Stimulated activated CD4-positive, alpha-beta T cell treated with anti-CD3 and anti-CD28 coated beads, Interleukin-12 subunit alpha, Interleukin-12 subunit beta, amount 100 ng/mL, for 48 hours (primary cell): ENCODE results near the gene TRIM23.
A peak's percentile ranks its signal among the peaks of the same experiment; 100 is the strongest.

ENCODE experiments used
- DNase-seq, 3 donors: peaks; one replicate each; pipeline ENCODE4 v3.0.0-alpha.2; 2020; ENCODE audit warnings: low read depth in 2 of 3, low spot score in 1 of 3

Gene TRIM23

DNA sequence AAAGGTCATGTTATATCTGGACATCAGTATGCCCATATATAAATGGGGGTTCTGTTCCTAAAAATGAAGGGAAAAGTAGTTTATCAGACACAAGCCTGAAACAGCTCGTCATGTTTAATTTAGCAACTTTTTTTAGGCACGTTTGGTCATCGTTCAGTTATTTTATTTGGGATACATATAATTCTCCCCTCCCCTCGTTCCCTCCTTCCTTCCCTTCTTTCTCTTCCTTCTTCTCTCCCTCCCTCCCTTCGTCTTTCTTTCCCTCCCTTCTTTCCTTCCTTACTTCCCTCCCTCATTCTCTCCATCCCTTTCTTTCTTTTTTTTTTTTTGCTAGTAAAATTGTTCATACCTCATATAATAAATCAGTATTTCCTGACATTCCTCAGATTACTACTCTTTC is 57.6 kb downstream of the TRIM23 start:
- no peak for DNase-seq

DNA sequence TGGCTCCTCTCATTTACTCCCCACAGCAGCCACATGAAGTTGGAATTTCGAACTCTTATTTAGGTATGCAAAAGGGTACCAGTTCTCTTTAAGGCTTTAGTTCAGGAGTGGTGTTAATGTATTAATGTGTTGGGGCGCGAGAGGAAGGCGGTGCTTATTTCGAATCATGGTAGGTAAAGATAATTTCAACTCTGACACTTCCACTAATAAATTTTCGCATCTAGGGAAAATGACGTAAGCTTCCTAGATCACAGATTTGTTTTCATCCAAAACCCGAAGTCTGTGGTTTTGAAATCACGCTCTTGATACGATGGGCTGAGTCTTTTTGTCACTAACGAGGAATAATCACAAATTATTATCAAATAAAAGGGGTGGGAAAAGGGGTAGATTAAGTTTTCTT is 60.4 kb downstream of the TRIM23 start:
- no peak for DNase-seq

DNA sequence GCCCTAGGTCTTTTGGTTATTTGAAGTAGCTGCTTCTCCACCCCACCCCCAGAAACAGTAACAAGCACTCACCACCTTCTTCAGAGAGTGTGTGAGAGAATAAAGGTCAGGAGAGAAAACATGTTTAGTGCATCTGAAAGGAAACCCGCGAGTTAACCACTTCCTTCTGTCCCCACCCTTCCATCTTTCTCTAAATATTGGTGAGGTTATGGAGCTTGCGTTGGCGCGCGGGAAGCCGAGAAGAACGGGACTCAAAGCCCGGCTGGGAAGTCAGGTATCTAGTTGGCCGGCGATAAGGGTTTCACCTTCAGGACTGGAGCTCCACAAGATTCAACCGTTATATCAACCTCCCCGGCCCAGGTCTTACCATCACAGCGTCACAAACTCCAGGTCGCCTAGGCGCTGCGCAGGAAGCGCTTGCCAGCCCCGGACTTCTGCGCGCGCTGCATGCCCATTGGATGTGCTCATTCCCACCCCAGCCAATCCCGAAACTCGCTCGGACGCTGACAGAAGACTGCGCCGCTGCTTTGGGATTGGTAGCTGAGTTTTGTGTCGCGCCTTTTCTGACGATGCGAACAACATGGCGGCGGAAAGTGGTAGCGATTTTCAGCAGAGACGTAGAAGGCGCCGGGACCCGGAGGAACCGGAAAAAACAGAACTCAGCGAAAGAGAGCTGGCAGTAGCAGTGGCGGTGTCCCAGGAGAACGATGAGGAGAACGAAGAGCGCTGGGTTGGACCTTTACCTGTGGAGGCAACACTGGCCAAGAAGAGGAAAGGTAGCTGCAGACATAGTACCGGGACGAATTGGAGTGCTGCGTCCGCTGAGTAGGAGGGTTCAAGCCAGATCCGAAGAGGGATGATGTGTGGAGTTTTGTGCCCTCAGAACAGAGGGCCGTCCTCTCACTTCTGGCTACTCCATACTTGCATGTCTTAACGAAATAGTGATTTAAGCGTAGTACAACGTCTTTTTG is 61.1 kb downstream of the TRIM23 start, which contains the start of the genes CENPK and PPWD1:
Gene CENPK (minus strand): TSS at position 438 of the 971 bp plus-strand sequence. CDS start 8,261 bp downstream, outside the sequence.
Gene PPWD1 (plus strand): TSS at position 566 of the 971 bp plus-strand sequence. CDS start 15 bp downstream, at position 581.
- peak; percentile 91 to 93 (median 92) for DNase-seq

DNA sequence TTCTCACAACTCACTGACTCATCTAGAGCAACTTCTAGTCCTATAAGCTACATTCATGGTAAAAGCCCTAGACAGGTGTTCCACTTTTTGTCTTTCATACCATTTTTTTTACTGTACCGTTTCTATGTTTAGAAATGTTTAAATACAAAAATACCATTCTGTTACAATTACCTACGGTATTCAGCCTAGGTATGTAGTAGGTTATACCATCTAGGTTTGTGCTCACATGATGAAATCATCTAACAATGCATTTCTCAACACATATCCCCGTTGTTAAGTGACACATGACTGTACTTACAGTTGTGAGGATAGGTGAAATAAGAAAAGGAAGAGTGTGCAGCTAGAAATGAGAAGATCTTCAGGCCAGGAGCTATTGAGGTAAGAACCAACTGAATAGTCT is 67.4 kb downstream of the TRIM23 start:
- DNase-seq: no peak

DNA sequence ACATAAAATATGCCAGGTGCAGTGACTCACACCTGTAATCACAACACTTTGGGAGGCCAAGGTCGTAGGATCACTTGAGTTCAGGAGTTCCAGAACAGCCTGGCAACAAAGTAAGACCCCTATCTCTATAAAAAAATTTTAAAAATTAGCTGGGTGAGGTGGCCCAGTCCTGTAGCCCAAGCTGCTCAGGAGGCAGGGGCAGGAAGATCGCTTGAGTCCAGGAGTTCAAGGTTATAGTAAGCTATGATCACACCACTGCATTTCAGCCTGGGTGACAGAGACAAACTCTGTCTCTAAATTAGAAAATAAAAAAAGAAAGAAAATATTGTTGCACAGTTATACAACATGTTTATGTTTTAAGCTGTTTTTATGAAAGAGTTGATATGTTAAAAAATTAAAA is 68.0 kb downstream of the TRIM23 start:
- DNase-seq: no peak

DNA sequence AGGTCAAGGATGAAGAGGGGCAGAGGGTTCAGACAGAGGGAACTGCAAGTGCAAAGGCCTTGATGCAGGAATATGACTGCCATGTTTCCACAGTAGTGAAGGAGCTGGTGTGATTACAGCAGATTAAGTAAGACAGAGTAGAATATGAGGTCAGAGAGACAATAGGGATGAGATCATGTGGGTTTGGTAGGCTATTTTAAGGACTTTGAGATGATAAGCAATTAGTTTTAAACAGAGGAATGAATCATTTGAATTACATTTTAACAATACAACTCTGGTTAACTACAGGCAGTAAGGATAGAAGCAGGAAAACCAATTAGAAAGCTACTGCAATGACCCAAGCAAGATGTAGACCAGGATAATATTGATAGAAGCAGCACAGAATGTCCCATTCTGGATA is 68.8 kb downstream of the TRIM23 start:
- no peak for DNase-seq

DNA sequence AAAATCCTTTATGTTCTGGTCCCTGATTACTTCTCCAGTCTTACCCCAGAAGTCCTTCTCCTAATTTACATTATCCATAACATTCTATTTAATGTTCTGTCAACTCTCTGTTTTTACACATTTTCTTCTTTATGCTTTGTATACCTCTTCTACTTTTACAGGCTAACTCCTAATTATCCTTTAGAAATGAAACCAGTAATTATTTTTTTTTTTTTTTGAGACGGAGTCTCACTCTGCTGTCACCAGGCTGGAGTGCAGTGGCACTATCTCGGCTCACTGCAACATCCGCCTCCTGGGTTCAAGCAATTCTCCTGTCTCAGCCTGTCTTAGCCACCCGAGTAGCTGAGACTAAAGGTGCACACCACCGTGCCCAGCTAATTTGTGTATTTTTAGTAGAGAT is 70.2 kb downstream of the TRIM23 start:
- no peak for DNase-seq

DNA sequence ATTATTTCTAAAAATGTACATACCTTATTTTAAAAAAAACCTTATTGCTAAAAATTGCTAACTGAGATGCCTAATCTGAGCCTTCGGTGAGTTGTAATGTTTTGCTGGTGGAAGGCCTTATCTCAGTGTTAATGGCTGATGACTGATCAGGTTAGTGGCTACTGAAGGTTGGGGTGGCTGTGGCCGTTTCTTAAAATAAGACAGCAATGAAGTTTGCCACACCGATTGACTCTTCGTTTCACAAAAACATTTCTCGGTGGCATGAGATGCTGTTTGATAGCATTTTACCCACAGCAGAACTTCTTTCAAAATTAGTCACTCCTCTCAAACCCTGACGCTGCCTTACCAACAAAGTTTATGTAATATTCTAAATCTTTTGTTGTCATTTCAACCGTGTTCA is 75.9 kb downstream of the TRIM23 start:
- DNase-seq: no peak

DNA sequence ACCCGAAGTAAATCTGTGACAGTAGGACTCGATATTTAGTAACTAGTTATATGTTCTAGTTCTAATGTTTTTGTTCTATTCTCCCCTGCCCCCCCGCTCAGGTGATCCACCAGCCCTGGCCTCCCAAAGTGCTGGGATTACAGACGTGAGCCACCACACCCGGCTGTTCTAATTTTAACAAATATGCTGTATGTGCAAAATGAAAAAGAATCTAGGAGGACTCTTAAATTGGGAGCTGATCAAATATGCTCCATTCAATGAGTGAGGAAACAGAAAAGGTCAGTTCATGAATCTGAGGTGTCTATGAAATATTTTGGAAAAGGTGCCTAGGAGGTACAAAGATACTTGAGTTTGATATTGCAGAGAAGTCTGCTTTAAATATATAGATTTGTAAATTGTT is 78.0 kb downstream of the TRIM23 start:
- no peak for DNase-seq

DNA sequence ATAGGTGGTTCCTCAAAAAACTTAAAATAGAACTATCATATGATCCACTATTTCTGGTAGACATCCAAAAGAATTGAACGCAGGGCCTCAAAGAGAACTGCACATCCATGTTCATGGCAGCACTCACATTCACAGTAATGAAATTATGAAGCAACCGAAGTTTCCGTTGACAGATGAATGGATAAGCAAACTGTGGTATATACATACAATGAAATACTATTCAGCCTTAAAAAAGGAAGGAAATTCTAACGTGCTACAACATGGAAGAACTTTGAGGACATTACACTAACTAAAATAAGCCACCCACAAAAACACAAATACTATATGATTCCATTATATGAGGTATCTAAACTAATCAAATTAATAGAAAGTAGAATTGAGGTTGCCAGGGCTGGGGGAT is 79.7 kb downstream of the TRIM23 start:
- DNase-seq: no peak

DNA sequence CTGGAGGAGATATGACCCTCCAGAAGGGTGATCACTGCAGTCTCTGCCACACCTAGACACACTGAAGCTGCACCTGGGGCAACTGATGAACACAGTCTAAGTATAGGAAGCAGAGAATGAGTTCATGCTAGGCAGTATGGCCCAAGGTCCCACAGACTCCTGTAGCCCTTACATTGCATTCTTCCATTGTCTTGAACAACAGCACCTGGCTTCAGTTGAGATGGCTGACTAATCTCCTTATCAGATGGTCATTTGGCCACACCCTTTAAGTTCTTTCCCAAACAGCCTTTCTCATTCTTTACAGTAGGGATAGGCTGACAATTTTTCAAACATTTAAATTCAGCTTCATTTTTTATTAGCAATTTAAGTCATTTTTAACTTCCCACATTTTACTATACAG is 84.3 kb downstream of the TRIM23 start:
- DNase-seq: no peak
